CD4-positive, alpha-beta T cell treated with Interleukin-4 for 1 hour (primary cell): Measurements from ENCODE around the gene KCNJ8.
"Not testable (repeated sequence)": the region's sequence is repeated elsewhere in the genome, so short reads cannot be mapped to it uniquely, and the experiment has no call there.

ENCODE experiments used
- DNase-seq, 2 donors: peaks; one replicate each; pipeline ENCODE4 v3.0.0-alpha.2; 2020 to 2022

Gene KCNJ8

DNA sequence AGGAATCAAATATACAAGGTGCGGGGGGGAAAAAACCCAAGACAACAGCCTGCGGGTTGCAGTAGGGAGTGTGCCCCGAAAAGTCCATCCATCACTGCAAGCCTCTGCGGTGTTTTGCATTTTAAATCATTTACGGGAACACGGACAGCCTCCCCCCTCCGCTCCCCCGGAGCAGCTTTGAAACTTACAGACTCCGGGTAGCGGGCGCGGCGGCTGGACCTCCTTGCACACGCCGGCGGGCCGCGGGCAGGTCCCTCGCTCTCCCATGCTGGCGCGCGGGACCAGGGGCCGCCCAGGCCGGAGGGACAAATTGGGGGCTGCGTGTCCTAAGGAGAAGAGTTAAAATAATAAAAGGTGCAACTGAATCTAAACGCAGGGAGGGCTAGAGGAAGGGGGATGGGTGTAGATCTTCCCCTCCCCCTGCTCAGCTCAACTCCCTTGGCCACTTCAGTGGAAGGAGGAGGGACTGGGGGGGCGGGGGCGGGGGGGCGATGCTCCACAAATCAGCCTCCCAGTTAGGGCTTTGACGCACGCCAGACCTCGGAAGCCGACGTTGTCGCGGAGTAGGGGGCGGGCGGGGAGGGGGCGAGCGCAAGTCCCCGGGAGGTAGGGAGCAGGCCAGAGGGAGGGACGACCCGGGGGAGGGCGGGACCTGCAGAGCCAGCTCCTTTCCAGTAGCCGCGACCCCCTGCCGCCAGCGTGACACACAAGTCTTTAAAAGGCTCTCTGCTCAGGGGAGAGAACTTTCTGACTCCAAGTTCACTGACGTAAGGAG, at the start of gene KCNJ8:
TSS of gene KCNJ8 (minus strand) at position 349 of the 775 bp plus-strand sequence. CDS start 1,090 bp downstream, outside the sequence.
- no peak for DNase-seq

- DNase-seq, result no peak
Observed at GRCh38 chr12:21823581-21823980, 49.1 kb upstream of the KCNJ8 start.

GRCh38 chr12:21819678-21820077, 45.2 kb upstream of the KCNJ8 start:
- no peak for DNase-seq

DNA sequence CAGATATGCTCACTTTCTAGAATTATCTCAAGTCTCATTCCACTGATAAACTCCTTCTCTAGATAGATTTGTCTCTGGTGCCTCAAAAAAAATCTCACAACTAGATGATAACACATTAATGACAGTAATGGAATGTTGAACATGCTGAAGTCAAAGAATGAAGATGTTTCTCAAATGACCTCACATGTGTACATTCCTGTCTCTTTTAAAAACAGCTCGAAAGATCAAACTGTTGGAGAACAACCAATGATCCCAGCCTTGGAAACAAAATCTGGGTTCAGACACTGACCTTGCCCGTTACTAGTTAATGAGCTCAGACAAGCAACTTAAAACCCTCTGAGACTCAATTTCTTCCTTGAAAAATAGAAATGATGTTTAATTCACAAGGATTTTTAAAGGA, 44.7 kb upstream of the KCNJ8 start:
- DNase-seq, result no peak

DNA sequence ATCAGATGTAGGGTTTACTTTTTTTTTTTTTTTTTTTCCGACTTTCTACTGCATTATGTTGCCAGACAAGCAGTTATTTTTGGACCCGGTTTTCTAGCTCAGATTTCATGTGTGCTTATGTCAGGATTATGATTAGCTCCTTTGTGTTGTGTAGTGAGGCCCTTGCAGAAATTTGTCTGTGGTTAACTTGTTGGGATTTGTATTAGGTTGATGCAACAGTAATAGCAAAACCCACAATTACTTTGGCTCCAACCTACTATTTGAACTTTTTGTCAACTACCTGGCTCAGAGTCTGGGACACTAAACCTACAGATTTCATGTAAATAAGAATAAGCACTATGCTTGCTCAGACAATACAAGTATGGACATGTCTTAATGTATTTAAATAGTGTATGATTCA, 44.1 kb upstream of the KCNJ8 start:
- no peak for DNase-seq

GRCh38 chr12:21815306-21816062, 41.0 kb upstream of the KCNJ8 start:
- DNase-seq, result no peak

DNA sequence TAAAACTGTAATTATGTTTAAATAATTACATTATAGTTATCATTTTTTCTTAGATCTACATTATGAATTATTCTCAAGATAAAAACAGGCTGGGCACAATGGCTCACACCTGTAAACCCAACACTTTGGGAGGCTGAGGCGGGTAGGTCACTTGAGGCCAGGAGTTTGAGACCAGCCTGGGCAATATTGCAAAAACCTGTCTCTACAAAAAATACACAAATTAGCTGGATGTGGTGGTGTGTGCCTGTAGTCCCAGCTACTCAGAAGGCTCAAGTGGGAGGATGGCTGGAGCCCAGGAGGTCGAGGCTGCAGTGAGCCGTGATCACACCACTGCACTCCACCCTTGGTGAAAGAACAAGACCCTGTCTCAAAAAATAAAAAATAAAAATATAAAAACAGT, 40.3 kb upstream of the KCNJ8 start:
- DNase-seq, result no peak

DNA sequence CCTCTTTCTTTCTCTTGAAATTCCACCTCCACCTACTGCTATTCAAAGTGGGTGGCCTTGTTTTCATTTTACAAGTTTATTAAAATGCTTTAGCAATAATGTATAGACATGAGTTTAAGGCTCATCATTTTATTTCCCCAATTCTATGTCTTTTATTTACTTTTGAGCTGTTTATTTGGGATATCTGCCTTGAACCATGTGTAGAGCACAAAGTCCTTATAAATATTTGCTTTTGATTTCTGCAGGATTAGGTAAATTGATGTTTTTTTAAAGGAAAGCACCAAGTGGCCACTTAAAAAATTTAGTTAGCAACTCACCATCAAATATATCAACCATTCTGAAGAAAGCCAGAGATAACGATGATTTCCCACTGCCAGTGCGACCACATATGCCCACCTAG, 39.8 kb upstream of the KCNJ8 start:
- DNase-seq, result no peak

DNA sequence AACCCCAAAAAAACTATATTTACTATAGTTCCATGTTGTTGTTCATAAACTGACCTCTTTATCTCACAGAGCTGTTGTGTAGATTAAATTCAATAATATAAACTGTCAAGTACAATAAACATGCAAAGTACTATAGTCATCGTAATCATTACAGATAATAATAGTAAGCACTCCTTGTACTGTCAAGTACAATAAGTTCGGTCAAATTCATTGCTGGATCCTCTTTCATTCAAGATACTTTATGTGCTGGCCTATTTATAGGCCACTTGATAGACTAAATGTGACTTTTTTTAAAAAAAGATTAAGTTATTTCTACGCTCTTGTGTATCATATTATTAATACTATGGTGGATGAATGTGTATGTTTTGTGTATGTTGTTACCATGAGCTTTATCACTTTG, 39.2 kb upstream of the KCNJ8 start:
- DNase-seq, result no peak

DNA sequence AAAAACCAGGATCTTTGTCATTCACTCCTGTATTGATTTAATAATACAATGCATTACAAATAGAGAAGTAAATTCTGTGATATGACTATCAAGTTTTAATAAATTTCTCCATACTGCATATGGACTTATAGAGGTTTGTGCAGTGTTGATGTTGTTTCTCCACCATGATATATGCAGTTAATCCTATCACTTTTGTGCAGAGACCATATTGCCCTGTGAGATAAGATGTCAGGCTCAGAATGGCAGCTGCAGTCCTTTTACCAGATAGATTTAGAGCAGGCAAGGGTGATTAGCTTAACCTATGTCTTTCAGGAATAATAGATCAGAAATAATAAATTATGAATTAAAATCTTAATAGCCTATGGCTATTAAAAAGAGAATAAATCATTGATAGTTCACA, 38.6 kb upstream of the KCNJ8 start:
- no peak for DNase-seq

DNA sequence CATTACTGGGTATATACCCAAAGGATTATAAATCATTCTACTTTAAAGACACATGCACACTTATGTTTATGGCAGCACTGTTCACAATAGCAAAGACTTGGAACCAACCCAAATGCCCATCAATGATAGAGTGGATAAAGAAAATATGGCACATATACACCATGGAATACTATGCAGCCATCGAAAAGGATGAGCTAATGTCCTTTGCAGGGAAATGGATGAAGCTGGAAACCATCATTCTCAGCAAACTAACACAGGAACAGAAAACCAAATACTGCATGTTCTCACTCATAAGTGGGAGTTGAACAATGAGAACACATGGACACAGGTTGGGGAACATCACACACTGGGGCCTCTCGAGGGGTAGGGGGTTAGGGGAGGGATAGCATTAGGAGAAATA, 37.8 kb upstream of the KCNJ8 start:
- DNase-seq, result not testable (repeated sequence)

DNA sequence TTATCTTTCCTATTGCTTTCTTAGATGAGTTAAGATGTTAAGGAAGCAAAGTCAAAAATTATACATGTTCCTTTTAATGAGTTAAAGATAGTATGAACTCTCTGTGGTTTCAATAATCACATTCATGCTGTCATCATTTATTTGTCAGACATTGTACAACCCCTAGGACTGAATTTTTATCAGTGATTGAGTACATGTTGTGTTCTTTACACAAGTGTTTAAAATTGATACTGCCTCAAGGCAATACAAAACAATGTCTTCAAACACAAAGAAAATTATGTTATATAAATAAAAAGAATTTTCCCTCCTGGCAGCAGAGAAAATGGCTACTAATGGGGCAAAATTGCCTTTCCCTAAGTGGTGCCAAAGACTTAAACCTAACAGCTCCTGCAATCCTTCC, 34.6 kb upstream of the KCNJ8 start:
- DNase-seq, result no peak

- DNase-seq, result no peak
Observed at GRCh38 chr12:21806255-21806654, 31.7 kb upstream of the KCNJ8 start.

DNA sequence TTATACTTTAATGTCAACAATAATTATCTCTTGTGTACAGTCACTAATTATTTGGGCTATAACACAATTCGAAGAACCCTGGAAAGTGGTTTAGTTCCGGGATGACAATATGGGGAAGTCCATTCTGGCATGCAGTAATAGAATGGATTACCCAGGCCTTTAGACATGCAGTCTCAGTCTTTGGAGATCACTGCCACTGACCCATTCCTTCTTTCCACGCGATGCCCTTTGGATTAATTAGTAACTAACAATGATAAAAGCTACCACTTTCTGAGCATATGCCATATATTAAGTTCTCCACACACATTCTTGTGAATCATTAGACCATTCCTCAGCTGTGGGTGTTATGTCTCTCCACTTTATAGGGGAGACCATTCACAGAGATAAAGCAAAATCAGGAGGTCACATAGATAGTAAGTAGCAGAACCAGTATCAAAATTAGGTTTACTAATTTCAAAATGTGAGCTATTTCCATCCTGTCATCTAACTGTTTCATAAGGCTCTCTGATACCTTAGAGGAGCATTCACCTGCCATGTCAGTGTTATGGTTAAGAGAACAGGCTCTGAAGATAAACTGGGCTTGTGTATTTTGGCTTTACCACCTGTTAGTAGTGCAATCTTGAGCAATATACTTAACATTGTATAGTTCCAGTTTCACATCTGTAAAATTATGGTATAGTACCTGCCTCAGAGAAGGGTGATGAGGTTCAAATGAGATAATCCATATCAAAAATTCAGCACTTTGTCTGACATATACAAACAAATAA, 27.2 kb upstream of the KCNJ8 start:
- no peak for DNase-seq

GRCh38 chr12:21800011-21800410, 25.5 kb upstream of the KCNJ8 start:
- DNase-seq, result no peak

DNA sequence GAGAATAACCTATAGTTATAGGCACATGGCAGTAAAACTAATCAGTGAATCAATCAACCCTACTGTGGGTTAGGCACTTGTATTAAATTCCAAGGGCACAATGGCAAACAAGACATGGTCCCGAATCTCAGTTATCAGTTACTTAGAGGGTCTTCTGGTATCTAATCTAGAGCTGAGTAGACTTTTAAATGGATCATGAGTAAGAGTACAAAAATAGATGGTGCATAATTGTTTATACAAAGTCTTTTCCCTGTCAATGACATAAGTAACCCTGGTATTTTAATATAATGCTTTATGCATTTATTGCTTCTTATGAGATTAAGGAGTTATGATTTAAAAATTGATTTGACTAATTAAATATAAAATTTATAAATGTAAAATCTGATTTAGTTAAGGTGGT, 23.0 kb upstream of the KCNJ8 start:
- no peak for DNase-seq

DNA sequence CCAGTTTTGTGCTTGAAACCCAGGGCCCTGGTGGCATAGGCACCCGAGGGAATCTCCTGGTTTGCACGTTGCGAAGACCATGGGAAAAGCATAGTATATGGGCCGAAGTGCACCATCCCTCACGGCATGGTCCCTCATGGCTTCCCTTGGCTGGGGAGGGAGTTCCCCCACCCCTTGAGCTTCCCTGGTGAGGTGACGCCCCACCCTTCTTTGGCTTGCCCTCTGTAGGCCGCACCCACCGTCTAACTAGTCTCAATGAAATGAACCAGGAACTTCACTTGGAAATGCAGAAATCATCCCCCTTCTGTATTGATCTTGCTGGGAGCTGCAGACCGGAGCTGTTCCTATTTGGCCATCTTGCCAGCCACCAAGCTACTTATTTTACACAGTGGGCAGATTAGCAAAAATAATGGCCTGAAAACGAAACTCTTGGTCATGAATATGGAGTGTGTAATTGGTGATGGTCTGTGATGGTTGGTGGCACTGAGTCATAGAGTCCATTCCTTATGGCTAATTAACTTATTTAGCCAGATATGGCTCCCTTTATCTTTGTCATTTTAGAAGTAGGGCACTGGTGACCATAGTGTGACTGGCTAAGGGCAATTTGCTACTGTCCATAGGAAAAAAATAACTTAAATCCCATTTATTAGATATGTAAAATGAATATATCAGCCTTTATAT, 21.3 kb upstream of the KCNJ8 start:
- DNase-seq, result no peak

DNA sequence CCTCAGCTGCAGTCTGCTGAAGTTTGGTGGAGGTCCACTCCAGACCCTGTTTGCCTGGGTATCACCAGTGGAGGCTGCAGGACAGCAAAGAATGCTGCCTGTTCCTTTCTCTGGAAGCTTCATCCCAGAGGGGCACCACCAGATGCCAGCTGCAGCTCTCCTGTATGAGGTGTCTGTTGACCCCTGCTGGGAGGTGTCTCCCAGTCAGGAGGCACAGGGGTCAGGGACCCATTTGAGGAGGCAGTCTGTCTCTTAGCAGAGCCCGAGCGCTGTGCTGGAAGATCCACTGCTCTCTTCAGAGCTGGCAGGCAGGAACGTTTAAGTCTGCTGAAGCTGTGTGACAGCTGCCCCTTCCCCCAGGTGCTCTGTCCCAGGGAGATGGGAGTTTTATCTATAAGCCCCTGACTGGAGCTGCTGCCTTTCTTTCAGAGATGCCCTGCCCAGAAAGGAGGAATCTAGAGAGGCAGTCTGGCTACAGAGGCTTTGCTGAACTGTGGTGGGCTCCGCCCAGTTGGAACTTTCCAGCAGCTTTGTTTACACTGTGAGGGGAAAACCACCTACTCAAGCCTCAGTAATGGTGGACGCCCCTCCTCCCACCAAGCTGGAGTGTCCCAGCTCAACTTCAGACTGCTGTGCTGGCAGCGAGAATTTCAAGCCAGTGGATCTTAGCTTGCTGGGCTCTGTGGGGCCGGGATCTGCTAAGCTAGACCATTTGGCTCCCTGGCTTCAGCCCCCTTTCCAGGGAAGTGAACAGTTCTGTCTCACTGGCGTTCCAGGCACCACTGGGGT, 20.5 kb upstream of the KCNJ8 start:
- DNase-seq, result not testable (repeated sequence)

DNA sequence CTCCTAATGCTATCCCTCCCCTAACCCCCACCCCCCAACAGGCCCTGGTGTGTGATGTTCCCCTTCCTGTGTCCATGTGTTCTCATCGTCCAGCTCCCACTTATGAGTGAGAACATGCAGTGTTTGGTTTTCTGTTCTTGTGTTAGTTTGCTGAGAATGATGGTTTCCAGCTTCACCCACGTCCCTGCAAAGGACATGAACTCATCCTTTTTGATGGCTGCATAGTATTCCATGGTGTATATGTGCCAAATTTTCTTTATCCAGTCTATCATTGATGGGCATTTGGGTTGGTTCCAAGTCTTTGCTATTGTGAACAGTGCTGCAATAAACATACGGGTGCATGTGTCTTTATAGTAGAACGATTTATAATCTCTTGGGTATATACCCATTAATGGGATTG, 15.2 kb upstream of the KCNJ8 start:
- DNase-seq, result not testable (repeated sequence)

DNA sequence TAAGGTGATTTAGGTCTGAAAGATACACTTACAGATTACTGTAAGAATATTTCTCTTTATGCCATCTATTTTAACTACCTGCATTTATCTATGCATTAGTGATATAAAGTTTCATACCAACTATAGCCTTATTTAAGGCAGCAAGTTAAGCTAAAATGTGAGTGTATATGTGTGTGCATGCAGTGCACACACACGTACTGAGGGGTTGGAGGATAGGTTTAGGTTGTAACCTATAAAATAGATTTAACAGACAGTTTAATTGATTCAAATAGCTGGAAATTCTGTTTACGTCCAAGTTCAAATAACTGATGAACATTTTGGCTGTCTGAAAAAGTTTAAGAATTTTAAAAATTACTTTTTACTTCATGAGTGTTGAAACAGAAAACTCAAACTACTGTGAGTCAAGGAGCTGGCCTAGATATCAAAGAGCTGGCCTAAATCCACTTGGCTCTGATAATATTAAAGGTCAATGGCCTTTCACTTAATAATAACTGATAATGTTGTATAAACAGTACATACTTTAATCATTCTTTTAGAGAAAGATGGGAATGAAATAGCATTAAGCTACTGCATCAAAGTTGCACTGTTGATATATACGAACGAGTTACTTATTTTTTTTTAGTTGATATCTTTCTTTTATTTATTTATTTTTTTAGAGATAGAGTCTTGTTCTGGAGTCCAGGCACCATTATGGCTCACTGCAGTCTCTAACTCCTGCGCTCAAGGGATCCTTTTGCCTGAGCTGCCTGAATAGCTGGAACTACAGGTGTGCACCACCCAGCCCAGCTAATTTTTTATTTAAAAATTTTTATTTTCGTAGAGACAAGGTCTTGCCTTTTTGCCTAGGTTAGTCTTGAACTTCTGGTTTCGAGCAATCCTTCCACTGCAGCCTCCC, 13.8 kb upstream of the KCNJ8 start:
- DNase-seq, result no peak

- DNase-seq, result no peak
Observed at GRCh38 chr12:21786041-21786531, 11.6 kb upstream of the KCNJ8 start.
